Activated CD4-positive, alpha-beta T cell treated with anti-CD3 and anti-CD28 coated beads for 1 hour (primary cell): ENCODE results near the gene SURF2.
"Not testable (repeated sequence)": the region's sequence is repeated elsewhere in the genome, so short reads cannot be mapped to it uniquely, and the experiment has no call there.

ENCODE experiments used
- DNase-seq: peaks from one replicate; pipeline ENCODE4 v3.0.0-alpha.2; 2020

The SURF2 gene

DNA sequence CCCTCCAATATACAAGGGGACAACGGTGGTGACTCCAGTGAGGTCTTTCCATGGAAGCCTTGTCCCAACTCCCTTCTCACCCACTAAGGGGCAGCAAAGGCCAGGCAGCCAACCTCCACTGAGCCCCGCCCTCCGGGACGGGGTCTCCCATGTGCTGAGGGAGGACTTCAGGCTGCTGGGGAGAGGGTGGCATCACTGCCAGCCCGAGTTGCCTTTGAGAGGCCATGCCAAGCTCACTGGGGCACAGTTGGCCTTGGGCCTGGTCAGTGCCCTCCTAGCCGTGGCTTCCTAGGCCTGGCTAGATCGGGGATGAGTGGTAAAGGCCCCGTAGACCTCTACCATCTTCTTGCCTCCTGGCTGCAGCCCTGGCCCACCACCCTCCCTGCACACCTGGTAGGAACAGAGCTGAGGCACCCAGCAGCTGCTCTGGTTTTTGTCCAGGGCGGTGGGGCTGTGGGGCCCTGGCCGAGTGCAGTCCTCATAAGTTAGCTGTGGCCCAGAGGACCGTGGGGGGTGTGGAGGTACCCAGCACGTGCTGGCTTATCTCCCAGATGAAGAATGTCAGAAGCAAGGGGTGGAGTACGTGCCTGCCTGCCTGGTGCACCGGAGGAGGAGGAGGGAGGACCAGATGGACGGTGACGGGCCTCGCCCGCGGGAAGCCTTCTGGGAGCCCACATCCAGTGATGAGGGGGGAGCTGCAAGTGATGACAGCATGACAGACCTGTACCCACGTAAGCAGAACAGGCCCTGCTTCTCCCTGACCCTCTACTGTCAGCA is 3.2 kb downstream of the SURF2 start:
- no peak for DNase-seq

DNA sequence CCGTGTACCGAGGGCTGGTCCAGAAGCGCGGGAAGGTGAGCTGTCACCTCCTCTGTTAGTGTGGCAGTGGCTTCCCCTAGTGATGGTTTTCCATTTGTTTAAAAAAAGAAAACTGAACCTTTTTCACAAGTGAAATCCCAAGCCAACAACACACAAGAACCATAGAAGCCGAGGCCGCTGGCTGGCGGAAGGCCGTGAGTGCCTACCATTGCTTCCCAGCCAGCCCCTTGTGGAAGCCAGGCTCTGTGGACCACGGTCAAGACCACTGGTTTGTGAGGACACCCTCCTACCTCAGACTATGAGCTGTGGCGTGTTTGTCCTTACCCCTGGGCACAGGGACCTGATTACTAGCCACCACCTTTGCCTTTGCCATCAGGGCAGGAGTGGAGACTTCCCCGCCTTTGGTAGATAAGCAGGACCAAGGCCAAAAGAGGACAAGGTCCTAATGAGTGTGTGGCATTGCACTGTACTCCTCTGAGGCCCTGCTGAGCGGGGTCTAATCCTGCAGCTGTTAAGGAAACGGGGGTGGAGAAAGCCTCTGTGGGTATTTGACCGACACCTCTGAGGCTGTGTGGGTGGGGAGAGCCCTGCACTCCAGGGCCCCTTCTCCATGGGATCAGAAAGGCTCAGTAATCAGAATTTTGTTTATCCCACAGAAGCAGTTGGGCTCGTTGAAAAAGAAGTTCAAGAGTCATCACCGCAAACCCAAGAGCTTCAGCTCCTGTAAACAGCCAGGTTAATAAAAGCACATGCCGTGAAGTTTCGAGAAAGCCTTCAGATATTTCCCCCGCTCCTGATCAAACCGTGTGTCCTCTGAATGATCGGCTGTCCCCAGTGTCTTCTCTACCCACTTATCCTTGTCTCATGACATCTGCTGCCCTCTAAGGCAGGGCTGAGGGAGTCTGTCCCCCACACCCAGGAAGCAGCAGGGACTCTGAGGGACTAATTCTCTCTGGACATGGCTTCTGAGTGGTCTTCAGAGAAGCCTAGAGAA is 4.3 kb downstream of the SURF2 start:
- no peak for DNase-seq

DNA sequence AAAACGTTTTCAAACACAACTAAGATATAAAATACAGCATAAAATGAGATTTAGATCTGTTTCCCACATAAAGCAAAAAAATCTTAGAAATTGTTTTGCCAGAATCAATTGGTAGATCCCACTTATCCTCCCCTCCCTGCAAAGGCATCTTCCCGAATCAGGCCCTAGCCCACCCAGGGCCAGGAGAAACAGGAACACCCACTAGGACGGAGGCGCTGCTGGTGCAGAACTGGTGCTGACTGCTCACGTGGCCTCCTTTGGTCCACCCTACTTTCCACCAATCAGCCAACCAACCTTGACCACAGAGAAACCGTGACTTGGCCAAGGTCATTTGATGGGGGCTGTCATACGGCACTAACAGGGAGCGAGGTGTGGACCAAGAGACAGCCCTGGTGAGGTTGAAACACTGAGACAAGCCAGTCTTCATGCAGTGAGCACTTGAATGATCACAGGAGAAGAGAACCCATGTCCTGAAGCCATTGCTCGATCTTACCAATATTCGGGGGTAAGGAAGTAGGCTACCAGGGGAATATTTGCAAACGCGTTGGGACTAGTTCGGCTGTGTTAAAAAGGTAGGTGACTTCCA is 5.2 kb downstream of the SURF2 start:
- no peak for DNase-seq

DNA sequence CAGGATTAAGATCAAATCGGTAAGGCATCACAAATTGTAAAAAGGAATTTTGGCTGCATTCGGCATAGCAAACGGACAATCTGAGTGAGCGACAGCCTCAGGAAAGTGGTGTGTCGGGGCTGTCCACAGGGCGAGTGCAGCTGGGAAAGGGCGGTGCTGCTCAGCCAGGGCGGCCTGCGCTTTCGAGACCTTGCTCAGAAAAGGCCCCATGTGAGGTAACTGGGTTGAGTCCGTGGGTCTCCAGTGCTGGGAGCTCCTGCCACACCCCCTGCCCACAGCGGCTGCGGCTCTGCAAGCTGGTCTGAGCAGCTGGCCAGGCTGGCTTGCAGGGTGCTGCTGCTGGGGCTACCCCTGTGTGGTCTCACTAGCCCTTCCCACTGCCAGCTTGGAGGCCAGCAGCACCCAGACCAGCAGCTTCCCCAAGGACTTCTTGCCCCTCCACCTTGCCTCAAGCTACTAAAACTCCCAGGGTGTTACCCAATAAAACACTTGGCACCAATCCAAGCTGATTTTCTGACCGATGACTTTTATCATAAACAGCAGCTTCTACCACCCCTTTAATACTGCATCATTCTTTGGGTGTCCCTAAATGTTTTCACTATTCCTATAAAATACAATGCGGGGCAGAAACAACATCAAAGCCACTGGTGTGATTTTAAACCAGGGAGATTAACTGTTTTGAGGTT is 6.2 kb downstream of the SURF2 start:
- DNase-seq = no peak

DNA sequence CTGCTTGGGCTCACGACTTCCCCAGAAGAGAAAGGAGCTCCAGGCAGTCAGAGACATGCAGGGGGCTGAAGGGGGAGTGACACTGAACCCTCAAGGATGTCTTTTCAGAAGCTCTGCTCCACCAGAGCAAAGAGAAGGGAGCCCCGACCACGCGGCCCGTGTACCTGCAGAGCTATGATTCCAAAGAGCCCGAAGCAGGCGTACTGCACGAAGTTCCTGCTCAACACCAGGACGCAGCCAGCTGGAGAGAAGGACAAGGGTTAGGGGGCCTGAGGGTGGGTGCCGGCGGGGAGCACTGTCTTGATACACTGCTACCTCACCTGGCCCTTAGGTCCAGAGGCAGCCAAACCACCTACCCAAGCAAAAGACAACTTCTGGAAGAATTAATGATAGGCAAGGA is 10.1 kb downstream of the SURF2 start:
- no peak for DNase-seq

DNA sequence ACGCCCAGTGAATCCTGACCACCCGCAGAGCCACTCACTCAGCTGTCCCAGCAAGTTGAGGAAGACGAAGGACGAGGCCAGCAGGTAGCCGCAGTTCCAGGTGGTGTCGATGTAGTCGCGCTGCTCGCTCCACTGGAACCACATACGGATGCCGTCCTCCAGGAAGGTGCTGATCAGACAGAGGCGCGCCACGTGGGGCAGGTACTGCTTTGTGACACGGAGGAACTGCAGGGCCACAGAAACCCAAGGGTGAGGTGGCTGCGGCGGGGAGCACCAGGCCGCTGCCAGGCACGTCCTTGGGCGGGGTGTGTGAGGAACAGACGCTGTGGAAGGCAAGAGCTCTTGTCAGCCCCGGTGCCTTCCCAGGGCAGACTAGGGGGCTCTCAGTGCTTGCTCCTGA is 10.9 kb downstream of the SURF2 start:
- no peak for DNase-seq

DNA sequence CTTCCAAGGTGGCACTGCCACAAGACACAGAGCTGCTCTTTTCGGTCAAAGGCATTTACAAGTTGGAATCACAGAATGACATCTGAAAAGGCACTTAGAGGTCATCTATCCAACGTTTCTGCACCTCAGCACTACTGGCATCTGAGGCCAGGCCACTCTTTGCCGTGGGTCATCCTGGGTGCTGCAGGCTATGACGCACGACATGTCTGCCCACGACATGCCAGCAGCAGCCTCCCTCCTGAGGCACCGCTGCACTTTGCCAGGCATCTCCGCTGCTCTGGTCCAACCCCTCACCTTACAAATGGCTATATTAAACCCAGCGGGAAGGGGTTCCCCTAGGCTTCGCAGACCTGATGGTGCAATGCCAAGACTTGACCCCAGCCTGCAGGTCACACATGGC is 11.4 kb downstream of the SURF2 start:
- DNase-seq = no peak

DNA sequence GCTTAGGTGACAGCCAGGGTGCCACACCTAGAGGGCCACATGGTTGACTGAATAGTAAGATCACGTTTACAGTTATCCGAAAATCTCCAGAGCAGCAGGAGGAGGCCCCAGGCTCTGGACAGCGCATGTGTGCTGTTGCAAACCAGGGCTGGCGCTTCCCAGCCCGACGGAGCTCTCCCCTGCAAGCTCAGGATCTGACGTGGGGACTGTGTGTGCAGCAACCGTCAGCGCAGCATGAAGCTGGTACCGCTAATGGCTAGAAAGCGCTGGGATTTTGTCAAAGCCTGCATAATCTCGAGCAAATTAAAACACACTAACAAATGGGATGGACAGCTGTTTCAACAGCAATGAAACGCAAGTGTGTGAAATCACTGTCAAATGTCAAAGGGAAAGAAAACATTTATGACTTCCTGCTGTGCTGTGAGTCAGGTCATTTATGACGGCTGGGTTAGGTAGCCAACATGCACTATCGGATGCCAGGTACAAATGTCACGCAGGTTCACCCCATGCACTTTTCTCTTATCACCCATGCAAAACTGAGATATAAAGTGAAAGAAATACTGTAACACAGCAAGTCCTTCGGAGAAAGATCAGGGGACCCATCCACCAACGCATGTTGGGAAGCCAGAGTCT is 12.0 kb downstream of the SURF2 start:
- DNase-seq = no peak

DNA sequence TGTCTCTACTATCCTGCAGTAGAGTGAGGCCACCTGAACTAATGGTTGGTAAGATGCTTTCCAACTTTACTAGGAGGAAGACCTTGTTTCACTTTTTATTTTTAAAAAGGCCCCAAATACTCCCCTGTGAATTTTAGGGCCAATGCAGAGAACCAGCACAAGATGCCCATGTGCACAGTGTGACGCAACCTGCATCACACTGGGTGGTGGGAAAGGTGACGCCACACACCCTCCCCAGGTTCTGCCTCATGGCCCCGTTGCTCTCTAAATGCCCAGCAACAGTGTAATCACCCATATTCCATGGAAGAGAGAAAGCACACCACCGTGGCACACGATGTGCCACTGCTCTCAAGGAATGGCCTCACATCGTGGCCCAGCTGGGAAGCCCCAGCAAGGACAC is 13.1 kb downstream of the SURF2 start:
- no peak for DNase-seq

DNA sequence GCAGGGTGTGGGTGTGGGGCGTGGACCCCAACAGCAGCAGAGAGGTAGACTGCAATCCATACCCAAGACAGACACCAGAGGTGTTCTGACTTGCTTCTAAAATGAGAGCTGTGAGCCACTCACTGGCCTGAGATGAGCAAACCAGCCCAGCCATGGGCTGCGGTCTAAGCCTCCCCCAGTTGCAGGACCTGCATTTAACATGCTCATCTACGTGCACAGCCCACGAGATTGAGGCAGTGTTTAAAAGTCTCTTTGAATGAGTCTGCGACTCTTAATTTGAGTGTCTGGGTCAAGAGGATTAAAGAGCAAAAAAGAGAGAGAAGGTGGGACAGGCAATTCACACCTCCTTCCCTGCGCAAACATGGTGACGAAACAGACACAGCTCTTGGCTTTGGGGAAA is 13.6 kb downstream of the SURF2 start:
- no peak for DNase-seq

DNA sequence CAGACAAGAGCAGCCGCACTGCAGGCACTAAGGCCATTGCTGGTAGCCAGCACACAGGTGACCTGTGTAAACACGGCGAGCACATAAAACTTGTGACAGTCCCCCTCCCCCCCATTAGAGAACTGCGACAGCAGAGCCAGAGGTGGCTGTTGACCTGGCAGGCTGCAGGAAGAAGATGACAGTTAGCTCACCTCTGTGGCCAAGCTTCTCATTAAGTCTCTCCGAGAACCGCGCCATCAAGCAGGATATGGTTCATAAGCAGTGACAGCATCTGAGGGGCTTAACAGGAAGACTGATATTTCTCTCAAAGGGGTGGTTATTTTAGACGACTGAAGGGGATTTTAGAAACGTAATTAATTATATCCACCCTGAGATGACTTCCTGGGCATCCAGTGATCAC is 14.3 kb downstream of the SURF2 start:
- DNase-seq = no peak

DNA sequence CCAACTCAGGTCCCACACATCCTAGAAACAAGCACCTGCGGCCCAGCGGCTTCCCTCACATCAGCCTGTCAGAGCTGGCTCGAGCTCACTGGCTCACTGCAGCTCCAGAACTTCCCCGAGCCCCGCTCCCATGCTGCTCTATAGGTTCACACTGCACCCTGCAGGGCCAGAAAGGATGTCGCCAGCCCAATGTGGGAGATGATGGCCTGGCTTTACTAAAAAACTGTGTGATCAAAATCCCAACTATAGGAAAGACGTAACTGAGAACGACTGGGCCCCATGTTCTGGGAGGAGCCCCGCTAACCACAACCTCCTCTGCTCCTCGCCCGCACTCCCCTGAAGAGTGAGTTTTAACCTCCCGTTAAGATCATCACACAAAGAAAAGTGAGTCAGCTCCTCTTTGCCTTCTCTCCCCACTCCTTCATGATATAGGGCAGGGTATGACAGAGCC is 14.9 kb downstream of the SURF2 start:
- peak; percentile 46 for DNase-seq

DNA sequence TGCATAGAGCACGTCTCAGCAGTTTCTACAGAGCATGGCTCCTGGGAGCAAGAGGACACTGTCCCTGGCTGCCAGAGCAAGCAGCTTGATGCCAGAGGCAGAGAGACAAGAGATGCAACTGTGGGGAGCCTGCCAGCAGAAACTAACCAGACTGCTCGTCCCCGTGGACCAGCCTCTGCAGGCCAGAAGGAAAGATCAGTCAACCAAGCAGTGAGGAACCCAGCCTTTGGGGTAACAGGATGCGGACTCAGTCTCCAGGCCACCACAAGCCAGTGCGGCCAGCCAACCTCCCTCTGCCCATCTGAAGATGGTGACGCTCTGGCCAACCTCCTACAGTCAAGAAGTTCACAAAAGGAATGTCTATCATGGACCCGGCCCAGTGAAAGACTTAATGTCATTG is 15.8 kb downstream of the SURF2 start:
- DNase-seq = no peak

DNA sequence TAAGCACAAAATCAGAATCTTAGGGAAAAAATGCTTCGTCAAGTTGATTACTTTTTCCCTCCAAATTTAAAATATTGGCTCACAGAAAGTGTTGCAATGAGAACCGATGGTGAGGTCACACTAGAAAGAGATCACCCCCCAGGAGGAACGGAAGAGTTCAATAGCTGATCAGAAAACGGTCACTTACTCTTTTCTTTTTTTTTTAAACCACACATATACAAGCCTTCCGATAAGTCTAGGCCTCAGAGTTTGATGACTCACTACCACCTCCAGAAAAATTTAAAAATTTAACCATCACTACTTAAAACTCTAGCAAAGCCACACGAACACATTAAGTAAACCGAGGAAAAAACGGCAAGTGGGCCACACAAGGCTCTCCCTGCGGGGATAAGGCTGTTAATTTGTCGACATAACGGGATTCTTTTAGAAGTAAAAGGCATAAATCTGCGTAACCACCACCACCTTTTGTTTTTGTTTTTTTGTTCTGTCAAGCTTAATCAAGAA is 18.3 kb downstream of the SURF2 start:
- no peak for DNase-seq

DNA sequence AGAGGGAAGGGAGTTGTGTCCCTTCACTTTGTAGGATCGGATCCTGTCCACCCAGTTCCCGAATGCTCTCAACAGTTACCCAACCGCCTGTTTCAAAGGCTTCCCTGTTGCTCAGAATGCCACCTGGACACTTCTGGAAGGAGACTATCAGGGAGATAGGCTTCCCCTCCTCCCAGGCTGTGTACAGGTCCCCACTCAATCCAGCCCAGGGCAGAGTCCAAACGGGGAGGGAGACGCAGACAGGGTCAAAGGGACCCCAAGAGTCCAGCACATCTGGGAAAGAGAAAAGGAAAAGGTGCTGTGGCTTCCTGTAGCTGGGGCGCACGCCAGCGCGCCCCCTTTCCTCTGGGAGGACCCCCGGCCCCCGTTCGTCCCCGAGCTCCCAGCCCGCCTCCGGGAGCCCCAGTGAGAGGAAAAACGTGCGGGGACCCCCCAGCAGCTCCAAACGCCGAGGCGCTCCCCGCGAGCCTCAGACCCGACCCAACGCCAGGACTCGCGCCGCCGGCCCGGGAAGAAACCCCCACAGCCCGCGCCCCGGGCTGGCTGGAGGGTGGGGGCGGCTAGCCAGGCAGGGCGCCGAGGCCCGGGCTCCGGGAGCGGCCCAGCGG is 18.9 kb downstream of the SURF2 start:
- no peak for DNase-seq

DNA sequence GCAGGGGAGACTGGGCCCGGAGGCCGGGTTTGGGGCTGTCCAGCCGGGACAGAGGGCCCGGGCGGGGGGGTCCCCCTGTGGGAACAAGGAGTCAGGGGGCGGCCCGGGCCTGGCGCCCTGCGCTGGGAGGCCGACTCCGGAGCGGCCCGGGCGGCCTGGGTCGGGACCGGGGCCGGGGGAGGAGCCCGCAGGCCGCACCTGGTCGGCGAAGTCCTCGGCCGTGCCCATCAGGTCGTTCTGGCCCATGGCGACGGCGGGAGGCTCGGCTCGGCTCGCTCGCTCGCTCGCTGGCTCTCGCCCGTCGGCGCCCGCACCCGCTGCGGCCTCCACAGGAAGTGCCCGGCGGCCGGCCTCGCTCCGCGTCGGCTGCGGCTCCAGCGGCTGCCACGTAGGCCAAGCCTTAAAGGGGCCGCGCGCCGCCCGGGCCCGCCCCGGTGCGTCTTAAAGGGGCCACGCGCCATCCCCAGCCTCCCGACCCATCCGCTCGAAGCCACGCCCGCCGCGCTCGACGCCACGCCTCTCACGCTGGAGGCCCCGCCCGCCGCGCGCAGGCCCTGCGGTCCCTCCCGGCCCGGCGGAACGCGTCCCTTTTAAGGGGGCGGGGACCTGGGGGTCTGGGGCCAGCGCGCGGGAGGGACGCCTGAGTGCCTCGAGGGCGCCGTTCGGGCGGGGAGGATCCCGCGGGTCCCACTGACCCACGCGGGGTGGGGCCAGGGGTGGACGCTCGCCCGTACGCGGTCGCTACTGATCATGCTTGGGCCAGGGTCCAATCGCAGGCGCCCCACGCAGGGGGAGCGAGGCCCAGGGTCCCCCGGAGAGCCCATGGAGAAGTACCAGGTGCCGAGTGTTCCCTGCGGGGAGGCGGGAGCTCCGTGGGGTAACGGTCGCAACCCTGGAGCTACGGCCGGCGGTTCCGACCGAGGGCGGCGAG is 19.6 kb downstream of the SURF2 start, which contains the start of the genes STKLD1 and SURF4:
Gene STKLD1 (plus strand): TSS at position 643 of the 931 bp plus-strand sequence. CDS start 108 bp downstream, at position 751.
Gene SURF4 (minus strand): TSS at position 337 of the 931 bp plus-strand sequence. CDS start 91 bp downstream, at position 246.
- peak; percentile 90 for DNase-seq

DNA sequence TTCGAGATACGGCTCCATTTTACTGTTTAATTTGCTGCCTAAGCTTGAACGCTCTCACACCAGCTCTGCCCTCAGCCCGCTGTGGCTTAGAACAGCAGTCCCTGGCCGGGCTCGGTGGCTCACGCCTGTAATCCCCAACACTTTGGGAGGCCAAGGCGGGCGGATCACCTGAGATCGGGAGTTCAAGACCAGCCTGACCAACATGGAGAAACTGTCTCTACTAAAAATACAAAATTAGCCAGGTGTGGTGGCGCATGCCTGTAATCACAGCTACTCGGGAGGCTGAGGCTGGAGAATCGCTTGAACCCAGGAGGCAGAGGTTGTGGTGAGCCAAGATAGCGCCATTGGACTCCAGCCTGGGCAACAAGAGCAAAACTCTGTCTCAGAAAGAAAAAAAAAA is 20.9 kb downstream of the SURF2 start:
- DNase-seq = not testable (repeated sequence)

DNA sequence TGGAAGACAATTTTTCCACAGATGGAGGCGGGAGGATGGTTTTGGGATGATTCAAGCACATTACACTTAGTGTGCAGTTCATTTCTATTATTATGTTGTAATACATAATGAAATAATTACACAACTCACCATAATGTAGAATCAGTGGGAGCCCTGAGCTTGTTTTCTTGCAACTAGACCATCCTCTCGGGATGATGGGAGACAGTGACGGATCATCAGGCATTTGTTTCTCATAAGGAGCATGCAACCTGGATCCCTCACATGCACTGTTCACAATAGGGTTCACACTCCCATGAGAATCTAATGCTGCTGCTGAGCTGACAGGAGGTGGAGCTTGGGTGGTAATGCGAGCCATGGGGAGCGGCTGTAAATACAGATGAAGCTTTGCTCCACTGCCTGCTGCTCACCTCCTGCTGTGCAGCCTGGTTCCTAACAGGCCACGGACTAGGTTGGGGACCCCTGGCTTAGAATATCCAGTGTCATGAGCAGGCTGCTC is 21.4 kb downstream of the SURF2 start:
- no peak for DNase-seq

DNA sequence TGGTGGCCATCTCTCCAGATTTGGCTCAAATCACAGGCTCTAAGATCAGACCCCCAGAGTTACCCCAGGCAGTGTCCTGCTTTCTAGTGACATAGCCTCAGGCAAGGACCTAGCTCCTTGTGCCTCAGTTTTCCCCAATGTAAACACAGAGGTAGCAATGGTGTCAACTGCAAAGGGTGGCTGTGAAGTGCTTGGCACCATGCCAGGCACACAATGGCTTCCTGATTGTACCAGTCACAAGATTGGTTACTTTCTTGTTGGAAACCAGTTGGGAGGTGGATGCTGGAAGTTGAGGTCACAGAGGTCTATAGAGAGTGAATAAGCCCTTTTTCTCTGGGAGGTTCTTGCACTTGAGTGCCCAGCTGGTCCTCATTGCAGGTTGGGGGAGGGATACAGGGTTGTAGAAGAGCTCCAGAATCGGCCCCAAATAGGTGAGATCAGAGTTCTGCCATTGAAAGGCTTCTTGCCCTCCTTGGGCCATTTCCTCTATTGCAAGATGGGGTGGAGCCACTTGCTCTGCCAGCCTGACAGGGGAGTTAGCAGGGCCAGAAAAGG is 22.1 kb downstream of the SURF2 start:
- no peak for DNase-seq
